PC-3 (cell line): Measurements from ENCODE around the gene STK24. TPM values are rescaled to one million over a fixed set of nuclear protein-coding genes. Genes with fewer than 3 reads are reported as not detected.

Experiments used
- ATAC-seq: fragments of 200-7000 bp; cut with Tn5 transposase; 2 replicates; pipeline ENCODE4 v1.9.1; 2020; ENCODE audit warnings: mild to moderate bottlenecking, moderate library complexity
- BruUV-seq: library from RNA; stranded (reverse); fragments of 400-500 nt; replicated peaks from 2 replicates; lab custom pipeline; 2021; lab: Mats Ljungman, UMichigan
- CTCF ChIA-PET: fragments of 300-600 bp; sonication (Branson Sonifier 250); formaldehyde crosslinking; loops from one replicate; lab custom pipeline; 2022; ENCODE audit warnings: antibody characterized with exemption; lab: Charles Lee
- POLR2A ChIA-PET: fragments of 300-600 bp; sonication (Branson Sonifier 250); formaldehyde crosslinking; loops from one replicate; lab custom pipeline; 2022; ENCODE audit warnings: antibody characterized with exemption; ENCODE audit not compliant: unreplicated experiment; lab: Charles Lee
- DNase-seq: peaks from one replicate; pipeline ENCODE4 v3.0.0-alpha.2; 2015
- H2AFZ ChIP-seq: fragments of 300-600 bp; sonication (generic); 2 replicates; pipeline ENCODE4 v1.6.0; 2016; ENCODE audit warnings: antibody characterized with exemption, low read length
- H3F3A ChIP-seq: fragments of 300-600 bp; sonication (generic); one replicate; pipeline ENCODE4 v1.6.0; 2017; ENCODE audit warnings: antibody characterized with exemption, low read length, control low read depth, mild to moderate bottlenecking; ENCODE audit not compliant: unreplicated experiment
- H3K27ac ChIP-seq: fragments of 300-600 bp; sonication (generic); 2 replicates; pipeline ENCODE4 v1.5.1; 2016; ENCODE audit warnings: mild to moderate bottlenecking, low read length
- H3K27me3 ChIP-seq: fragments of 300-600 bp; sonication (generic); 2 replicates; pipeline ENCODE4 v1.6.1; 2016; ENCODE audit warnings: low read length, mixed read lengths
- H3K36me3 ChIP-seq: fragments of 300-600 bp; sonication (generic); 2 replicates; pipeline ENCODE4 v1.6.1; 2016; ENCODE audit warnings: low read depth, mixed run types, low read length, mixed read lengths
- H3K4me1 ChIP-seq: fragments of 300-600 bp; sonication (generic); 2 replicates; pipeline ENCODE4 v1.5.1; 2016; ENCODE audit warnings: low read length; ENCODE audit not compliant: insufficient read depth
- H3K4me2 ChIP-seq: fragments of 300-600 bp; sonication (generic); 2 replicates; pipeline ENCODE4 v1.6.0; 2016; ENCODE audit warnings: low read length
- H3K4me3 ChIP-seq: fragments of 300-600 bp; sonication (generic); 2 replicates; pipeline ENCODE4 v1.5.1; 2016; ENCODE audit warnings: mild to moderate bottlenecking, low read length, mixed read lengths
- H3K79me2 ChIP-seq: fragments of 300-600 bp; sonication (generic); 2 replicates; pipeline ENCODE4 v1.6.1; 2017; ENCODE audit warnings: low read length, mixed read lengths
- H3K9ac ChIP-seq: fragments of 300-600 bp; sonication (generic); 2 replicates; pipeline ENCODE4 v1.6.0; 2016; ENCODE audit warnings: mild to moderate bottlenecking, low read length
- H3K9me2 ChIP-seq: fragments of 300-600 bp; sonication (generic); replicated peaks from 2 replicates; pipeline ENCODE4 v1.6.1; 2016; ENCODE audit warnings: mixed run types, low read length, mixed read lengths
- H3K9me3 ChIP-seq: fragments of 300-600 bp; sonication (generic); 2 replicates; pipeline ENCODE4 v1.6.1; 2016; ENCODE audit warnings: low read length, mixed read lengths
- H4K20me1 ChIP-seq: fragments of 300-600 bp; sonication (generic); 2 replicates; pipeline ENCODE4 v1.6.1; 2016; ENCODE audit warnings: low read length, mixed read lengths
- EZH2 ChIP-seq: fragments of 300-600 bp; sonication (generic); IDR thresholded peaks from one replicate; pipeline ENCODE4 v1.6.1; 2017; ENCODE audit warnings: antibody characterized with exemption, mild to moderate bottlenecking, low read length; ENCODE audit not compliant: unreplicated experiment
- EZH2phosphoT487 ChIP-seq: fragments of 300-600 bp; sonication (generic); IDR thresholded peaks from 2 replicates; pipeline ENCODE4 v1.6.1; 2018; ENCODE audit warnings: mild to moderate bottlenecking, antibody characterized with exemption, low read length, borderline replicate concordance
- intact Hi-C: fragments of 100-400 bp; cut with micrococcal nuclease; formaldehyde crosslinking; loops from 2 replicates; pipeline ENCODE4 v1.9.0; 2023
- total RNA-seq: library from RNA; depleted of rRNA; stranded (reverse); fragments of >200 nt; gene quantifications from 2 replicates; pipeline ENCODE4 v1.2.3, GENCODE V29; 2014
- TF ChIP-seq, protein P1 (sequence below): fragments of 300-600 bp; sonication (generic); conservative IDR thresholded peaks from 2 replicates; pipeline ENCODE4 v1.5.1; 2017; ENCODE audit warnings: antibody characterized with exemption, low read depth, mild to moderate bottlenecking, low read length

Gene STK24
- total RNA-seq, 1 experiment from 2014 or later = 52.4 TPM

DNA sequence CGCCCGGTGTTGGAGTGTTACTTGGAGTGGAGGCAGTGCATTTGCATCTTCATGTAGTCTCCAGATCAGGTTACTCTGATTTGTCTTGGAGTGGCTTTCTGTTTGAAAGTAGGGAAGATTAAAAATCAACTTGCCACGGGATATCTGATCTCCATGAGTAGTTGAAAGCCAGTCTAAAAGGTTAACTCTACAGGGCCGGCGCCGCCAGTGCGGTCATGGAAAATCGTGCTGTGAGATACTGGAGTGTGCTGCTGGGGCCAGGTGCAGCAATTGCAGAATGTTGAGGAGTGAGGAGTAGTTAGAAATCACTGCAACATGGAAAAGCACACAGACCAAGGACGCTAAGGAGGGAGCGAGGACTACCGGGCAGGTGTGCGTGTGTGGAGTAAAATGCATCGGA lies 175.0 kb downstream of the STK24 start:
- H3K79me2 ChIP-seq = no peaks in the 10 kb centered on the region
- no peaks in the 10 kb centered on the region for H3K9me2 ChIP-seq
- H3K36me3 ChIP-seq = no peaks in the 10 kb centered on the region
- no peaks in the 10 kb centered on the region for H4K20me1 ChIP-seq
- ChIA-PET CTCF (no interaction called here), POLR2A (interaction anchor here (0.6 kb wide), 1 partner anchor 842 kb away, joined by 5 read pairs; no protein-coding TSS in a partner anchor)
- TF ChIP-seq EZH2phosphoT487 = no peak
- TF ChIP-seq EZH2 = no peak
- TF ChIP-seq, protein P1, sequence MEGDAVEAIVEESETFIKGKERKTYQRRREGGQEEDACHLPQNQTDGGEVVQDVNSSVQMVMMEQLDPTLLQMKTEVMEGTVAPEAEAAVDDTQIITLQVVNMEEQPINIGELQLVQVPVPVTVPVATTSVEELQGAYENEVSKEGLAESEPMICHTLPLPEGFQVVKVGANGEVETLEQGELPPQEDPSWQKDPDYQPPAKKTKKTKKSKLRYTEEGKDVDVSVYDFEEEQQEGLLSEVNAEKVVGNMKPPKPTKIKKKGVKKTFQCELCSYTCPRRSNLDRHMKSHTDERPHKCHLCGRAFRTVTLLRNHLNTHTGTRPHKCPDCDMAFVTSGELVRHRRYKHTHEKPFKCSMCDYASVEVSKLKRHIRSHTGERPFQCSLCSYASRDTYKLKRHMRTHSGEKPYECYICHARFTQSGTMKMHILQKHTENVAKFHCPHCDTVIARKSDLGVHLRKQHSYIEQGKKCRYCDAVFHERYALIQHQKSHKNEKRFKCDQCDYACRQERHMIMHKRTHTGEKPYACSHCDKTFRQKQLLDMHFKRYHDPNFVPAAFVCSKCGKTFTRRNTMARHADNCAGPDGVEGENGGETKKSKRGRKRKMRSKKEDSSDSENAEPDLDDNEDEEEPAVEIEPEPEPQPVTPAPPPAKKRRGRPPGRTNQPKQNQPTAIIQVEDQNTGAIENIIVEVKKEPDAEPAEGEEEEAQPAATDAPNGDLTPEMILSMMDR = no peak
- no TSS peak for BruUV-seq
- H3K4me1 ChIP-seq = no peaks in the 10 kb centered on the region
- H3F3A ChIP-seq = no peaks in the 10 kb centered on the region
- no peak overlapping the region for H3K27ac ChIP-seq
- no peak for DNase-seq
- no peak overlapping the region for H3K4me3 ChIP-seq
- ATAC-seq = no peak
- no peak overlapping the region for H2AFZ ChIP-seq
- no peaks in the 10 kb centered on the region for H3K27me3 ChIP-seq
- no peaks in the 10 kb centered on the region for H3K9me3 ChIP-seq
- no peak overlapping the region for H3K4me2 ChIP-seq
- intact Hi-C loops = no loop called here
- H3K9ac ChIP-seq = no peak overlapping the region

DNA sequence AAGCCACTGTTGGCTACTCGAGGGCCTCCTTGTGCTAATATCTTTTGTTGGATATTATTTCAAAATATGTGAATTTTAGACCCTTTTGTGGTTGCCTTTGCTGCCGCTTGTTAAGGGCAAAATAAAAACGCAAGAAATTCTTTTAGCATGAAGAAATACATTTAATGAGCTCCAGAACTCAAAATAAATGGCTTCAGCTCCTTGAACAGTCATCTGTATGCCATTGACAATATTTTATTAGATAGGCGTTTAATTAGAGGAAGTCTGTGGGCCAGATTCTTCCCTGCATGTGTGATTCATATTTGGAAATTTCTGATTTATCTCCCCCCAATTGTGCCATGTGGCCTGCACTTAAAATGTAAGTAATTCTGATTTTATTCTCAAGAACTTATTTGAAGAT lies 177.2 kb downstream of the STK24 start:
- H3K36me3 ChIP-seq = no peaks in the 10 kb centered on the region
- H3F3A ChIP-seq = no peaks in the 10 kb centered on the region
- ChIA-PET POLR2A (no interaction called here), CTCF (no interaction called here)
- no peak for DNase-seq
- H3K9me3 ChIP-seq = no peaks in the 10 kb centered on the region
- no peak overlapping the region for H3K9ac ChIP-seq
- no peak overlapping the region for H2AFZ ChIP-seq
- no peak overlapping the region for H3K4me3 ChIP-seq
- BruUV-seq = no TSS peak
- no peaks in the 10 kb centered on the region for H3K9me2 ChIP-seq
- intact Hi-C loops = loop anchor here (5.0 kb wide), 1 partner anchor 367 kb away; no protein-coding TSS in a partner anchor
- no peak overlapping the region for H3K27ac ChIP-seq
- no peak overlapping the region for H3K4me2 ChIP-seq
- H3K79me2 ChIP-seq = no peaks in the 10 kb centered on the region
- TF ChIP-seq, protein P1 = no peak
- TF ChIP-seq EZH2 (no peak), EZH2phosphoT487 (no peak)
- no peaks in the 10 kb centered on the region for H3K4me1 ChIP-seq
- H4K20me1 ChIP-seq = no peaks in the 10 kb centered on the region
- H3K27me3 ChIP-seq = no peaks in the 10 kb centered on the region
- ATAC-seq = no peak

DNA sequence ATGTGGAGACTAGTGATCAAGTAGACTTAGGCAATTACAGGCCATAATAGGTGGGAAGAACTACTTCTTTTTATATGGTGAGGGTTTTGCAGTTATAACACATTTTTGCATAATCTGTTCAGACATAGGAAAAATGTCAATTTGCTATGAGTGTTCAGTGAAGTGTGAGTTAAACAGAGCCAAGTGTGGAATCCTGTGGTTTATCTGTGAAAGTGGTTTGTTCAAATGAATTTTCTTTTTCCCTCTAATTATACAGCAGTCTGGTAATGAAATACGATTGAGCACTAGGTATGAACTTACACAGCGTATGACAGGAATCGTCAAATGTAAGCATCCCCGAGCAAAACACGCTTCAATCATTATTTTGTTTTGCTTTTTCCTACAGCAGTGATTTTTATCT lies 178.3 kb downstream of the STK24 start:
- no peak for DNase-seq
- ChIA-PET POLR2A (no interaction called here), CTCF (no interaction called here)
- no peaks in the 10 kb centered on the region for H3F3A ChIP-seq
- H3K4me1 ChIP-seq = no peaks in the 10 kb centered on the region
- H3K4me3 ChIP-seq = no peak overlapping the region
- no peaks in the 10 kb centered on the region for H3K27me3 ChIP-seq
- H3K36me3 ChIP-seq = no peaks in the 10 kb centered on the region
- H3K4me2 ChIP-seq = no peak overlapping the region
- H4K20me1 ChIP-seq = no peaks in the 10 kb centered on the region
- H3K9me3 ChIP-seq = no peaks in the 10 kb centered on the region
- no peak overlapping the region for H2AFZ ChIP-seq
- TF ChIP-seq, protein P1 = no peak
- TF ChIP-seq EZH2 = no peak
- TF ChIP-seq EZH2phosphoT487 = no peak
- no peaks in the 10 kb centered on the region for H3K79me2 ChIP-seq
- no peak overlapping the region for H3K9ac ChIP-seq
- no peak for ATAC-seq
- no TSS peak for BruUV-seq
- intact Hi-C loops = loop anchor here (5.0 kb wide), 1 partner anchor 366 kb away; no protein-coding TSS in a partner anchor
- H3K27ac ChIP-seq = no peak overlapping the region
- no peaks in the 10 kb centered on the region for H3K9me2 ChIP-seq
